Activated naive CD4-positive, alpha-beta T cell treated with anti-CD3 and anti-CD28 coated beads for 36 hours (primary cell): Measurements from ENCODE around the gene FARS2. TPM values are rescaled to one million over a fixed set of nuclear protein-coding genes. Genes with fewer than 3 reads are reported as not detected.

Experiments used
- CTCF ChIA-PET: fragments of 350-600 bp; sonication (Branson Sonifier 250); formaldehyde crosslinking; loops from one replicate; lab custom pipeline; 2021; ENCODE audit warnings: antibody characterized with exemption; lab: Charles Lee
- DNase-seq: peaks from one replicate; pipeline ENCODE4 v3.0.0-alpha.2; 2020
- H3K27ac Mint-ChIP-seq: one replicate; pipeline ENCODE4 v1.8.0; 2021; ENCODE audit warnings: mild to moderate bottlenecking, mixed read lengths
- H3K27me3 Mint-ChIP-seq: one replicate; pipeline ENCODE4 v1.8.0; 2021; ENCODE audit warnings: low read depth, mixed read lengths
- H3K36me3 Mint-ChIP-seq: one replicate; pipeline ENCODE4 v1.8.0; 2021; ENCODE audit warnings: low read depth, mixed read lengths
- H3K4me1 Mint-ChIP-seq: one replicate; pipeline ENCODE4 v1.8.0; 2021; ENCODE audit warnings: low read depth, mixed read lengths
- H3K4me3 Mint-ChIP-seq: one replicate; pipeline ENCODE4 v1.8.0; 2021; ENCODE audit warnings: mild to moderate bottlenecking, moderate library complexity, mixed read lengths
- H3K9me3 Mint-ChIP-seq: one replicate; pipeline ENCODE4 v1.8.0; 2021; ENCODE audit warnings: mixed read lengths
- intact Hi-C: fragments of 100-400 bp; cut with micrococcal nuclease; formaldehyde crosslinking; loops from one replicate; pipeline ENCODE4 v1.15.1; 2023
- total RNA-seq, 2 experiments: library from RNA; stranded (reverse); gene quantifications; one replicate each; pipeline ENCODE4 v1.2.3, GENCODE V29; 2021

FARS2 gene
- total RNA-seq, 2 experiments from 2014 or later = 15.4 to 15.8 TPM

DNA sequence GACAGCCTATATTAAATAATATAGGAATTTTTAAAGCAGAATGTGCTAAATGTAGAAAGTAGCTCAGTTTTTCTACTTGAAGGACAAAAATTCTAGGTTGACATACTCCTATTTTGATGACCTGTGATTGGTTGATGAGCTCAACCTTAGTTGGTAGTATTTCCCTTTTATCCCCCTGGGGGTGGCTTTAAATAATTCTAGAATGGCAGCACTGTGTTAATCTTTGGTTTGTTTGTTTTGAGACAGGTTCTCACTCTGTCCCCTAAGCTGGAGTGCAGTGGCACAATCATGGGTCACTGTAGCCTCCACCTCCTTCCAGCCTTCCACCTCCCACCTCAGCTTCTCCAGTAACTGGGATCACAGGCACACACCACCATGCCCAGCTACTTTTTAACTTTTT, 29.2 kb downstream of the FARS2 start:
- Mint-ChIP-seq H3K27me3 (no peaks in the 10 kb centered on the region), H3K36me3 (no peaks in the 10 kb centered on the region), H3K4me1 (peaks cover 49% of the 10 kb centered on the region), H3K9me3 (no peaks in the 10 kb centered on the region), H3K27ac (no peak overlapping the region), H3K4me3 (no peak overlapping the region)
- DNase-seq = no peak
- CTCF ChIA-PET = interaction anchor here (1.0 kb wide), 1 partner anchor 38 kb away, joined by 3 read pairs; no protein-coding TSS in a partner anchor
- intact Hi-C loops = no loop called here

DNA sequence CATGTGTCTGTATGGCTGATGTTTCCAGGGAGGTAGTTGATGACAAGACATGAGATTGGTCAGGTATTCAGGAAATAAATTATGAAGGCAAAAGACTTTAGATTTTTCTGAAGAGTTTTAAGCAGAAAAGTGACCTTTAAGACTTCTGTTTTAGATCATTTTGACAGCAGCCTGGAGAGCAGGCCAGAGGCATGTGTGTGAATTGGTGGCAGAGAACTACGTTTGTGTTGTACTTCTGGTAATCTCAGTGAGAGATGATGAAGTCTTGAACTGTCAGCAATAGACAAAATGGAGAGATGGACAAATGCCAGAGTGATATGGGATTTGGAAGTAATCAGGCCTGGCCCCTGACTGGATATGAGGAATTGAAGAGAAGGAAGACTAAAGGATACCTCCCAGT, 30.8 kb downstream of the FARS2 start:
- Mint-ChIP-seq H3K27ac (no peak overlapping the region), H3K36me3 (peaks cover 6% of the 10 kb centered on the region), H3K9me3 (no peaks in the 10 kb centered on the region), H3K4me3 (no peak overlapping the region), H3K4me1 (peaks cover 42% of the 10 kb centered on the region), H3K27me3 (no peaks in the 10 kb centered on the region)
- DNase-seq = no peak
- CTCF ChIA-PET = no interaction called here
- intact Hi-C loops = no loop called here

DNA sequence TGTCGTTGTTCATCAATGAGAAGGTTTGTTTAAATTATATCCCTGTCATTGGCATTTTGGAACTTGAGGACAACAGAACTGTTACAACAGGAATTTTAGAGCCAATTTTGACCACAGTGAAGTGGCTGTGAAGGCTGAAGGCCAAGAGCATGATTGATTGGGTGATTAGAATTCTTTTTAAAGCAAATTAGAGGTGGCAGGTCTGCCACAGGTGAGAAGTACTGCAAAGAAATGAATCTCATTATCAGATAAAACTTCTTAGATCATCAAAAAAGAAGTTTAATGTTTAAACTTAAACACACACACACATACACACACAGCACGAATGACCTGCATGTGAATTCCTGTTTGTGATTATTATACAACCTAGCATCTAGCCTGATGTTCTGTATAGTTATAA, 32.4 kb downstream of the FARS2 start:
- Mint-ChIP-seq H3K4me1 (peaks cover 31% of the 10 kb centered on the region), H3K4me3 (no peak overlapping the region), H3K9me3 (no peaks in the 10 kb centered on the region), H3K27me3 (no peaks in the 10 kb centered on the region), H3K36me3 (peaks cover 6% of the 10 kb centered on the region), H3K27ac (no peak overlapping the region)
- DNase-seq = no peak
- intact Hi-C loops = no loop called here
- CTCF ChIA-PET = no interaction called here

DNA sequence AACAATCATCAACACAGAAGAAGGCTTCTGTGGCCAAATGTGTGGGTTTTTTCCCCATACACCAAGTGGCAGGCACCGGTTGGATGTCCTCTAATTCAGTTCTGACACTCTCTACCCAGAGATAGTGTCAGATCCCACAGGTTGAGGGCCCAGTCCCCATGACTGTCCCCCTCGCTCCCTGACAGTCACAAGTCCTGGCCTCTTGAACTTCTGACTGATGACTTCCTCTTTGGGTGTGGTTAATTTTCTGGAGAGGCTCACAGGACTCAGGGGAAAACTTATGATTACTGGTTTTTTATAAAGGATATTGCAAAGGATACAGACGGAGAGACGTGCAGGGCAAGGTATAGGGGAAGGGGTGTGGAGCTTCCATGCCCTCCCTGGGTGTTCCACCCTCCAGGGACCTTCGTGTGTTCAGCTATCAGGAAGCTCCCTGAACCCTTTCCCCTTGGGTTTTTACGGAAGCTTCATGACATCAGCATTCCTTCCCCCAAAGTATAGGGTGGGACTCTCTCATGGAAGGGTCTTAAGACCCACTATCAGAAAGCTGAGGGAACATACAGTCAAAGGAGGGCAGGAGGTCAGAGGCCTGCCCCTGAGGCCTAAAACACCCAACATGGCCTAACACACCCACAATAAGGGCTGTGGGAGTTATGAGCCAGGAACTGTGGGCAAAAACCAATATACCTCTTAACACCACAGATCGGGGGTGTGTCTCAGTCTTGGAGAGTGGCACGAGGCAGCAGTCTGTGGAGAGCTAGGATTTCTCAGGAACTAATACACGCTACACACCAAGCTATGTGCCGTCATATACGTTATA, 33.3 kb downstream of the FARS2 start:
- Mint-ChIP-seq H3K4me1 (peaks cover 30% of the 10 kb centered on the region), H3K9me3 (no peaks in the 10 kb centered on the region), H3K4me3 (no peak overlapping the region), H3K27ac (no peak overlapping the region), H3K27me3 (no peaks in the 10 kb centered on the region), H3K36me3 (peaks cover 6% of the 10 kb centered on the region)
- DNase-seq = no peak
- CTCF ChIA-PET = no interaction called here
- intact Hi-C loops = no loop called here

DNA sequence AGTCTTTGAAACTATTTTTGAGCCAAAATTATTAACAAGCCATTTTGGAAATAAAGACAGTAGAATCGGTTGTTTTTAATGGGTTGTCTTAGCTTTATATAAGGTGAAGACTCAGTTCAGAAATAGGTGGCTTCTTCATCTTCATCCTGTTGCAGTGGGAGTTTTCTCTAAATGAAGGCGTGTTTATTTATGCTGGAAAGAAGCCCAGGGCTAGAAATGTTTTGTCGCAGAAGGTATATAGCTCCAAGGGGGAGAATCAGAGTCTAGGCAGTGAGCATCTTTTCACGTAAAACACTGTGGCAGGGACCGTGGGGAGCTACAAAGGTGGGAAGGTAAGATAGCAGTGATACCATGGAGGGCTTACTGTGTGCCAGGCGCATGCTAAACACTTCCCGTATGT, 34.3 kb downstream of the FARS2 start:
- no peak overlapping the region for H3K4me3 Mint-ChIP-seq
- DNase-seq = no peak
- CTCF ChIA-PET = interaction anchor here (1.1 kb wide), 1 partner anchor 152 kb away, joined by 3 read pairs; no protein-coding TSS in a partner anchor
- no peaks in the 10 kb centered on the region for H3K27me3 Mint-ChIP-seq
- no peaks in the 10 kb centered on the region for H3K9me3 Mint-ChIP-seq
- no peak overlapping the region for H3K27ac Mint-ChIP-seq
- intact Hi-C loops = no loop called here
- H3K36me3 Mint-ChIP-seq = peaks cover 6% of the 10 kb centered on the region
- peaks cover 30% of the 10 kb centered on the region for H3K4me1 Mint-ChIP-seq

DNA sequence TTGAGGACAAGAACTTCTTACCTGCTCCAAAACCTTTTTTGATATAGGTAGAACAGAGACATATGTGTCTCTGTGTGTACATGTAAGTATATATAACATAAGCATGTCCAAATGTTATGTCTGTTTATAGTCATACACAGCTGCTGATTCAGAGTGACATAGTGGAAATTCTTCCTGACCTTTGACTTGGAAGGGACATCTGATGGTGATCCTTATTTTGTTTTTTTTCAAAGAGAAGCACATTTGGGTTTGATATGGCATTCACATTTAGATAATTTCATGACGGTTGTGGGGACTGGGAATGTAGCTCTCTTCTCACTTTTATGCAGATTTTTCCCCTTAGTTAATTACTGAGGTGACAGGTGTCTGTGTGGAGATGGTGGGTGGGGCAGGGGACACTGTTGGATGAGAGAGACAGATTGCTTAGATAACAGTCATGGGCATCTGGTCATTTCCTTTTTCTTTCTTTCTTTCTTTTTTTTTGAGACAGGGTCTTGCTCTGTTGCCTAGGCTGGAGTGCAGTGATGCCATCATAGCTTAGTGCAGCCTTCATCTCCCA, 39.0 kb downstream of the FARS2 start:
- CTCF ChIA-PET = no interaction called here
- no peak overlapping the region for H3K4me3 Mint-ChIP-seq
- H3K27me3 Mint-ChIP-seq = no peaks in the 10 kb centered on the region
- peaks cover 32% of the 10 kb centered on the region for H3K4me1 Mint-ChIP-seq
- peaks cover 6% of the 10 kb centered on the region for H3K36me3 Mint-ChIP-seq
- H3K9me3 Mint-ChIP-seq = no peaks in the 10 kb centered on the region
- intact Hi-C loops = loop anchor here (10.0 kb wide), 1 partner anchor 95 kb away; no protein-coding TSS in a partner anchor
- no peak overlapping the region for H3K27ac Mint-ChIP-seq
- DNase-seq = no peak

DNA sequence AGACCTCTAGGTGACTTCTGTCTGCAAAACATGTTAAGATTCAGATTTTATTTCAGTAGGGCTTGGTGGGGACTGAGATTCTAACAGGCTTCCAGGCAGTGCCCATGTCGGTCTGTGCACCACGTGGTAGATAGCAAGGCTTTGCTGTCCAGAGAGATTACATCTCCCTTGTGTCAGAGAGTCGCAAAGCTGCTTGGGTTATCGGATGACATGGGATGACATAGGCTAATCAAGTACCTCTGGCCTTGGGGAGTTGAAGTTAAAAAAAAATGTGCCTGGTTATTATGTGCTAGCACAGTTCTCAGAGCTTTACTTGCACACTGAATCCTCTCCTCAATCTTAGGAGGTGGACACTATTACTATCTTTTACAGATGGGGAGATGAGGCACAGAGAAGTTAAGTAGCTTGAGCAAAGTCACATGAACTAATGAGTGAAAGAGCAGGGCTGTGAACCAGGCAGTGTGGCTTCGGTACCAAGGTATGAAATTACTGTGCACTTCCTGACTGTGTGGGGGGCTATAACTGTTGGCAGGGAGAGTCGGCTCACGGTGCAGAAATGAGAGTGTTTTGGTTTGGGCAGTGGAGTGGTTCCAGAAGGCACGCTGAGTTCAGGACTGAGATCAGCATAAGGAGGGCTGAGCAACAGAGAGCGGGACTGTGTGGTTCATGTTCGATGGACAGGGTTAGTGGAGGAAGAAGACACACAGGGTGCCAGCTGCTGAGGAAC, 41.1 kb downstream of the FARS2 start:
- CTCF ChIA-PET = interaction anchor here (0.6 to 4.1 kb wide), 9 partner anchors 9 to 161 kb away, joined by 3 to 26 read pairs (median 3); no protein-coding TSS in a partner anchor
- Mint-ChIP-seq H3K27ac (peak overlapping the region; percentile 59), H3K4me3 (peak overlapping the region; percentile 35), H3K9me3 (no peaks in the 10 kb centered on the region), H3K36me3 (no peaks in the 10 kb centered on the region), H3K4me1 (peaks cover 36% of the 10 kb centered on the region), H3K27me3 (no peaks in the 10 kb centered on the region)
- DNase-seq = peak; percentile 57
- intact Hi-C loops = loop anchor here (1.0 to 10.0 kb wide), 3 partner anchors 22 to 128 kb away; no protein-coding TSS in a partner anchor

DNA sequence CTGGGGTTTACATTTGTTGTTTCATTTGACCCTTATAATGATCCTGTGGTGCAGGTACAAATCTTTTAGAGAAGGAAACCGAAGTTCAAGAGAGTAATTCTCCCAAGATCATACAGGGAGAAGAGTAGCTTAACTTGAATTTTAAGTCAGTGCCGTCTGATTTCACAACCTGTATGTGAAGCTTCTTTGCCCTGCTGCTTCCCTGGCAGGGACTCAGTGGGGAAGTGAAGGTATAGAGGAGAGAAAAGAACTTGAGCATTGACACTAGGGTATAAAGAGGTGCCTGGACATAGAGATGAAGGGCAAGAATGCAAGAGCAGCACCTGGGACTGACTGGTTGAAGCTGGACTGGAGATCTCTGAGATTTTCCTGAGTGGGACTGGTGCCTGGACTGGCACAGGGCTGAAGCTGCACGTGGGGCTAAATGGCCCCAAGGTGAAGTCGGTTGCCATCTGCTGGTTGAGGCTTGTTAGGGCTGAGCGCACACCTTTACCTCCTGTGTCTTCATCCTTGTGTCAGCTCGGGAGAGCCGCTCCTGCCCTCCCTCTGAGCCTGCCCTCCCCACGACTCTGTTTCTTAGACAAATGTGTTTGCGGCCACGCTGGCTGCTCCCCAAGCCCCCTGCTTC, 41.8 kb downstream of the FARS2 start:
- peak; percentile 73 for DNase-seq
- Mint-ChIP-seq H3K27me3 (no peaks in the 10 kb centered on the region), H3K4me3 (no peak overlapping the region), H3K4me1 (peaks cover 36% of the 10 kb centered on the region), H3K27ac (peak overlapping the region; percentile 59), H3K36me3 (no peaks in the 10 kb centered on the region), H3K9me3 (no peaks in the 10 kb centered on the region)
- CTCF ChIA-PET = interaction anchor here (0.6 to 4.1 kb wide), 10 partner anchors 9 to 162 kb away, joined by 3 to 26 read pairs (median 4); no protein-coding TSS in a partner anchor
- intact Hi-C loops = loop anchor here (1.0 to 10.0 kb wide), 6 partner anchors 23 to 160 kb away; partner anchors contain the start of gene LYRM4

DNA sequence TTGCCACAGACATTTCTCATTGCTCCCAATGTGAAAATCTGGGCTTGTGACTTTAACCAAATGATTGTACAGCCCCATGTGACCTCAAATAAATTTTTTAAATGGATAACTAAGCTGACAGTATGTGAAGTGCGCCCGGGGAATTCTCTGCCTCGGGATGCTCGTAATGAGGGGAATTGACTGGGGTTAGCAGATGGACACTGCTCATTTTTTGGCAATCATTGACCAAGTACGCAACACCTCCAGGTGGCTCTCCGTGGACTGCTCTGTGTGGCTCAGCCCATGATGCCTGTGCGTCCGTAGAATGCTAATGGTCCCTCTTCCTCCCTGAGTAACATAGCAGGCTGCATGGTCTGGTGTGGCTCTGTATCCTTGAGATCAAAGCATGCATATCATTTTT, 42.4 kb downstream of the FARS2 start:
- no peaks in the 10 kb centered on the region for H3K27me3 Mint-ChIP-seq
- intact Hi-C loops = loop anchor here (1.0 to 10.0 kb wide), 4 partner anchors 43 to 160 kb away; partner anchors contain the start of gene LYRM4
- DNase-seq = no peak
- no peaks in the 10 kb centered on the region for H3K9me3 Mint-ChIP-seq
- CTCF ChIA-PET = interaction anchor here (0.6 to 4.1 kb wide), 7 partner anchors 16 to 162 kb away, joined by 3 to 26 read pairs (median 5); no protein-coding TSS in a partner anchor
- no peak overlapping the region for H3K27ac Mint-ChIP-seq
- H3K36me3 Mint-ChIP-seq = no peaks in the 10 kb centered on the region
- peaks cover 36% of the 10 kb centered on the region for H3K4me1 Mint-ChIP-seq
- H3K4me3 Mint-ChIP-seq = no peak overlapping the region

DNA sequence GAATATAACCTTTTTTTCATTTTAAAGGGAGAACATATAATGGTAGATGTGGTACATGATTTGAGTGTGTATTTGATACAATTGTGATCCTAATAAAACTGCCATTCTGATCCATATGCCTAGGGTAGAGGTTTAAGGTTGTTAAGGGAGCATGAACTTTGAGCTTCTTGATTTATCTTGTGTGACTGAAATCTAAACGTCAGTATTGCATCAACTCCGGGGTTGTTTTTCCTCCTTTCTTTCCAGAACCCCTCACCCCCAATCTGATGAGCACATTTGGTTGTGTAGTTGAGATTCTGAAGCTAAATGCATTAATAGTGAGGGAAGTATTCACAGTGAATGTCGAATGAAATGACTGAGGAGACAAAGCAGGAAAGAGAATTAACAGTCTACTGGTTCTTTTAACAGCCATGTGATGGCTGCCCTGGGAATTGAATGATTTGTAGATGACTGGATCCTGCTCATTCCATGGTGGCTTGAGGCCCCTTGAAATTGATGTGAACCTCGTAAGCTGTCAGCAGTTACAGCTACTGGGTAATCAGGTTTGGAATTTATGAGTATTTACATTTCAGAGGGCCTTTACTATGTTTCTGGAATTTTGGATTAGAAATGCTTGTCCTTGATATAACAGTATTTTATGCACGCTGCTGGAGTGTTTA, 44.8 kb downstream of the FARS2 start:
- Mint-ChIP-seq H3K36me3 (no peaks in the 10 kb centered on the region), H3K9me3 (no peaks in the 10 kb centered on the region), H3K27ac (no peak overlapping the region), H3K27me3 (no peaks in the 10 kb centered on the region), H3K4me3 (no peak overlapping the region), H3K4me1 (peaks cover 26% of the 10 kb centered on the region)
- CTCF ChIA-PET = interaction anchor here (0.6 to 0.8 kb wide), 2 partner anchors 44 to 162 kb away, joined by 3 read pairs; no protein-coding TSS in a partner anchor
- no peak for DNase-seq
- intact Hi-C loops = loop anchor here (10.0 kb wide), 1 partner anchor 89 kb away; no protein-coding TSS in a partner anchor

DNA sequence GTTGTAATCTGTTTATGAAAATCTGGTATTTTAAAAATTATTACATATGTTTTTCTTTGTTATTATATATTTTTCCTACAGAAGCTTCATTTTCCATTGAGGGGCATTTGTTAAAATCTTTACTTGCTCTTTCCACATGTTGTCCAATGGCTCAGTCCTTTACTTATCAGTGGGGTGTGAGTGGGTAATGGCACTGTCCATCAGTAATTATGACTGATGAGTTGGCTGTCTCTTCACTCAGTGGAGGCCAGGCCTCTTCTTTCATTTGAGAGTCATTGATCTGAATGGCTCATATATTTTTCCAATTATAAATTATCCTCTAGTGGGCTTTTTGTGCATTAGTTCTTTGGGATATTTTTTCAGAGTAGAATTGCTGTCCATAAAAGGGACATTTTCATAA, 45.7 kb downstream of the FARS2 start:
- Mint-ChIP-seq H3K27me3 (no peaks in the 10 kb centered on the region), H3K4me1 (peaks cover 18% of the 10 kb centered on the region), H3K9me3 (no peaks in the 10 kb centered on the region), H3K4me3 (no peak overlapping the region), H3K27ac (no peak overlapping the region), H3K36me3 (no peaks in the 10 kb centered on the region)
- DNase-seq = no peak
- intact Hi-C loops = loop anchor here (10.0 kb wide), 1 partner anchor 88 kb away; no protein-coding TSS in a partner anchor
- CTCF ChIA-PET = no interaction called here
